Right lobe of liver (tissue), 6 donors: ENCODE results near the gene CRHBP. TPM values are rescaled to one million over a fixed set of nuclear protein-coding genes. Genes with fewer than 3 reads are reported as not detected.

Experiments used
- ATAC-seq, 4 donors: fragments of 200-7000 bp; cut with Tn5 transposase; one replicate each; pipeline ENCODE4 v1.9.1; 2020; ENCODE audit warnings: mild to moderate bottlenecking in 4 of 4, moderate library complexity in 4 of 4
- DNase-seq, 3 donors: peaks; one replicate each; pipeline ENCODE4 v3.0.0-alpha.2; 2020
- H3K27ac ChIP-seq, 3 donors: fragments of 200-600 bp; one replicate each; pipeline ENCODE4 v1.8.0; 2022
- H3K27me3 ChIP-seq, 2 donors: fragments of 200-600 bp; one replicate each; pipeline ENCODE4 v1.8.0; 2022
- H3K36me3 ChIP-seq, 4 donors: fragments of 200-600 bp; sonication (generic) in 1 of 4; one replicate each; pipeline versions ENCODE4 v1.5.1 to v1.8.0; 2017 to 2022; ENCODE audit warnings: control low read depth in 1 of 4
- H3K4me1 ChIP-seq, 4 donors: fragments of 200-600 bp; sonication (generic) in 1 of 4; one replicate each; pipeline versions ENCODE4 v1.5.1 to v1.8.0; 2017 to 2022; ENCODE audit warnings: control low read depth in 1 of 4
- H3K4me3 ChIP-seq, 3 donors: fragments of 200-600 bp; one replicate each; pipeline ENCODE4 v1.8.0; 2022
- H3K9me3 ChIP-seq, 4 donors: fragments of 200-600 bp; sonication (generic) in 1 of 4; one replicate each; pipeline versions ENCODE4 v1.5.1 to v1.8.0; 2017 to 2022; ENCODE audit warnings: control low read depth in 1 of 4
- CTCF ChIP-seq, 4 donors: fragments of 200-600 bp in 3 of 4; fragments of 450-650 bp in 1 of 4; IDR thresholded peaks; one replicate each; pipeline versions ENCODE4 v1.5.1 to v1.8.0; 2016 to 2022; ENCODE audit warnings: antibody characterized with exemption in 4 of 4, mild to moderate bottlenecking in 2 of 4
- POLR2A ChIP-seq: fragments of 450-650 bp; IDR thresholded peaks from one replicate; pipeline ENCODE4 v1.6.1; 2017; ENCODE audit warnings: antibody characterized with exemption, mild to moderate bottlenecking
- WGBS: methylation state at CpG from one replicate; pipeline ENCODE4 v1.1.6; 2018; ENCODE audit warnings: low coverage, low lambda C conversion rate; ENCODE audit not compliant: insufficient coverage; ENCODE audit errors: missing lambda C conversion rate; 5-methylcytosine and 5-hydroxymethylcytosine counted together
- intact Hi-C, 2 donors: fragments of 100-400 bp; cut with DNase I; formaldehyde crosslinking; loops; one replicate each; pipeline versions ENCODE4 v1.11.2 to v1.14.1; 2022
- total RNA-seq, 6 experiments: library from RNA; depleted of rRNA in 2 of 6; stranded (reverse); fragments of >200 nt in 2 of 6; fragmentation: NEBNext Ultra II Directional in 3 of 6; extraction: Animal tissue kit (Norgen Biotek cat#: 25700) in 3 of 6; gene quantifications; one replicate each; pipeline versions ENCODE4 v1.1.0 to v1.2.4, GENCODE V29; 2016 to 2023
- donor health status: DM: no; HTN: yes; CAD: no.
- donor health status: DM: no; HTN: no; CAD: no.
- donor health status: DM: no; HTN: no; CAD: no.
- donor health status: DM: no; HTN: yes; CAD: no.
- donor health status: DM: no; HTN: yes; CAD: no.

Gene CRHBP
- total RNA-seq, 6 experiments from 2014 or later, result 19.2 to 130 (median 40.6) TPM

GRCh38 chr5:76964060-76964459 lies 11.2 kb downstream of the CRHBP start:
- intact Hi-C loops, result no loop called here
- TF ChIP-seq CTCF (IDR thresholded peaks at IDR 0.05) (no peak), POLR2A (no peak)
- ATAC-seq, result no peak
- H3K27ac ChIP-seq, result no peak overlapping the region
- H3K9me3 ChIP-seq, result no peaks in the 10 kb centered on the region
- 74% methylated on average over 2 of the region's 2 CpGs for WGBS
- no peaks in the 10 kb centered on the region for H3K4me1 ChIP-seq
- no peak for DNase-seq
- no peaks in the 10 kb centered on the region for H3K27me3 ChIP-seq
- H3K36me3 ChIP-seq, result no peaks in the 10 kb centered on the region
- H3K4me3 ChIP-seq, result no peak overlapping the region

- Histone ChIP-seq H3K4me1 (no peaks in the 10 kb centered on the region), H3K9me3 (no peaks in the 10 kb centered on the region), H3K4me3 (no peak overlapping the region), H3K27ac (no peak overlapping the region), H3K36me3 (no peaks in the 10 kb centered on the region), H3K27me3 (no peaks in the 10 kb centered on the region)
- 19% methylated on average over 2 of the region's 2 CpGs for WGBS
- TF ChIP-seq POLR2A (no peak), CTCF (IDR thresholded peaks at IDR 0.05) (no peak)
- ATAC-seq (no peak), DNase-seq (no peak)
- intact Hi-C loops, result no loop called here
These were observed 18.7 kb downstream of the CRHBP start for GRCh38 chr5:76971511-76971910.

DNA sequence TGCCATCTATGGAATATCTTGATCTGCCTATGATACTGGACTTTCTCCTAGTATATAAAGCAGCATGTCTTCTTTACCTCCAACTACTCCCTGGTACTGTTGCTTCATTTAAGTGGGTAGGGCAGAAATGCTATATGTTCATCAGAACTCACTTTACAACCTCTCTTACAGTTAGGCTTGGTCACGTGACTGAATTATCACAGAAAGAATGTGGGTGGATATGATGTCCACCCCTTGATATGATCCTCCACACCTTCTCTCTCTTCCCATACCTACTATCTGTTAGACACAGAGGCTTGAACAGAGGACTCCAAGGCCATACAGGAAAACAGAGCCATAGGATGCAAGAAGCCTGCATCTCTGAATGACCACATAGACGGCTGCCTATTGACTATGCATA lies 19.8 kb downstream of the CRHBP start:
- no peaks in the 10 kb centered on the region for H3K27me3 ChIP-seq
- 73% methylated on average over 2 of the region's 2 CpGs for WGBS
- TF ChIP-seq POLR2A (no peak), CTCF (IDR thresholded peaks at IDR 0.05) (no peak)
- no peak for ATAC-seq
- no peak overlapping the region for H3K27ac ChIP-seq
- intact Hi-C loops, result no loop called here
- H3K4me1 ChIP-seq, result no peaks in the 10 kb centered on the region
- no peak for DNase-seq
- no peaks in the 10 kb centered on the region for H3K9me3 ChIP-seq
- no peak overlapping the region for H3K4me3 ChIP-seq
- no peaks in the 10 kb centered on the region for H3K36me3 ChIP-seq

GRCh38 chr5:76974785-76975184 lies 21.9 kb downstream of the CRHBP start:
- H3K27ac ChIP-seq, result no peak overlapping the region
- H3K36me3 ChIP-seq, result no peaks in the 10 kb centered on the region
- intact Hi-C loops, result no loop called here
- no peaks in the 10 kb centered on the region for H3K9me3 ChIP-seq
- H3K27me3 ChIP-seq, result no peaks in the 10 kb centered on the region
- DNase-seq (no peak), ATAC-seq (no peak)
- TF ChIP-seq CTCF (IDR thresholded peaks at IDR 0.05) (no peak), POLR2A (no peak)
- H3K4me3 ChIP-seq, result no peak overlapping the region
- H3K4me1 ChIP-seq, result no peaks in the 10 kb centered on the region
- WGBS, result 38% methylated on average over 2 of the region's 2 CpGs

DNA sequence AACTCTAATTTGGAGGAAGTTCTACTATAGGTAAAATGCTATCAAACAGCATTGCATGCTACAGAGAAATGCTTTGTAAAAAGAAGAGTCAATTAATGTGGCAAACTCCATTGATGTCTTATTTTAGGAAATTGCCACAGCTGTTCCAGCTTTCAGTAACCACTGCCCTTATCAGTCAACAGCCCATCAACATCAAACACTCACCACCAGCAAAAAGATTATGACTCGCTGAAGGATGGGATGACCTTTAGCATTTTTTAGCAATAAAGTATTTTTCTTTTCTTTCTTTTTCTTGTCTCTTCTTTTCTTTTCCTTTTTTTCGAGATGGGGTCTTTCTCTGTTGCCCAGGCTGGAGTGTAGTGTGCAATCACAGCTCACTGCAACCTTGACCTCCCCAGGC lies 26.0 kb downstream of the CRHBP start:
- intact Hi-C loops, result no loop called here
- H3K4me1 ChIP-seq, result no peaks in the 10 kb centered on the region
- H3K4me3 ChIP-seq, result no peak overlapping the region
- H3K27ac ChIP-seq, result no peak overlapping the region
- no peak for TF ChIP-seq CTCF (IDR thresholded peaks at IDR 0.05)
- no peak for TF ChIP-seq POLR2A
- ATAC-seq (no peak), DNase-seq (no peak)
- H3K36me3 ChIP-seq, result no peaks in the 10 kb centered on the region
- 37% methylated on average over 2 of the region's 2 CpGs for WGBS
- no peaks in the 10 kb centered on the region for H3K27me3 ChIP-seq
- H3K9me3 ChIP-seq, result no peaks in the 10 kb centered on the region
